Measurements from ENCODE around the gene MORN1. TPM values are rescaled to one million over a fixed set of nuclear protein-coding genes. Genes with fewer than 3 reads are reported as not detected.

Gene MORN1
- total and polyA plus RNA-seq, 2 of the 4 experiments (the other 2 are of a cell fraction), result 3.0 to 4.2 TPM

DNA sequence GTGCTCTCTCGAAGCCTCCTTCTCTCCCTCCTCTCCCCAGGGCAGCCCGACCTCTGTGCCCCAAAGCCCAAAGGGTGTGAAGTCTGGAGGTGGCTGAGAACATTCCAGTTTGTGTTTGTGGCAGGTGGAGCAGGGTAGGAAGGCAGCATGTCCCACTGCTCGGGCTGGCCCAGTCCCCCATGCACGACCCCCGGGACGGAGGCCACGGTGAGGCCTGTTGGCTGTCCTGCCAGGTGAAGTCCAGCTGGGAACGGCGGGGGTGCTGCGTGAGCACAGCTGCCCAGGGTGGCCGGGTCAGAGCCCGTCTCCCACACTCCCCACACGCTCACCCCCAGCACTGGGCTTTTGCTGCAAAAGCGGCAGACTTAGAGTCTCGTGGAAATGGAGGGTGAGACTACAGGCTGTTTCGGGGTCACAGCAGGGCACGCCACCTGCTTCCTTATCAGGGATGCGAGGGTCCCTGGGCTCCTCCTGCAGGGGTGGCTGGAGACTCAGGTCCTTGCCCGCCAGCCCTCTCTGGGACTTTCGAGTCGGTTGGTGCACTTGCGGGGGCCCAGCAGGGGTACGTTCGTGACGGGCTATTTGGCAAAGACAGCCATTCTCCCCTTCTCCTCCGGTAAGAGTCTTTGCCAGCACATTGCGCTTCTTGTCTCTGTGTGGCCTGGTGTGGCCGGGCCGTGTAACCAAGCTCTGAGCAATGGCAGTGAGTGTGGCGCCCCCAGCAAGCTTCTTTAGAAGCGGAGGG lies 40.3 kb downstream of the MORN1 start:
- intact Hi-C loops (cut with micrococcal nuclease) (no loop called here), in situ Hi-C loops (cut with MboI; ENCODE audit: low sequenced_read_pairs) (loop anchor here (25.0 kb wide), 1 partner anchor 389 kb away; no protein-coding TSS in a partner anchor), dilution Hi-C loops (cut with HindIII; ENCODE audit: low sequenced_read_pairs, unreplicated experiment) (no loop called here)
- DNase-seq, result no peak
- Histone ChIP-seq H2BK120ac (ENCODE audit: low read depth, low read length) (no peak overlapping the region), H3K9me1 (ENCODE audit: insufficient read depth, low read length) (no peaks in the 10 kb centered on the region), H2AFZ (replicated peaks; ENCODE audit: low read length, poor library complexity) (no peak overlapping the region), H3K4me2 (ENCODE audit: low read depth, low read length) (no peak overlapping the region), H3K14ac (replicated peaks; ENCODE audit: low read depth, low read length) (no peak overlapping the region), H4K91ac (ENCODE audit: insufficient read depth, low read depth, low read length) (no peak overlapping the region), H3K18ac (ENCODE audit: low read depth, low read length) (no peak overlapping the region), H3K9me3 (ENCODE audit: control insufficient read depth, insufficient read depth, low read length) (no peaks in the 10 kb centered on the region), H3K27ac (ENCODE audit: insufficient read depth, low read length) (no peak overlapping the region), H4K20me1 (ENCODE audit: insufficient read depth, low read length) (no peaks in the 10 kb centered on the region), H3K27me3 (ENCODE audit: control insufficient read depth, insufficient read depth, low read length) (no peaks in the 10 kb centered on the region), H3K4me1 (ENCODE audit: control insufficient read depth, insufficient read depth, low read length) (no peaks in the 10 kb centered on the region), H2BK20ac (ENCODE audit: low read depth, low read length) (no peak overlapping the region), H3K4me3 (ENCODE audit: insufficient read depth, low read depth, low read length) (no peak overlapping the region), H2AK9ac (replicated peaks; ENCODE audit: low read depth, low read length, poor library complexity) (no peak overlapping the region), H3K79me1 (ENCODE audit: low read depth in 1 of 2, low read length in 2 of 2) (no peaks in the 10 kb centered on the region), H4K8ac (ENCODE audit: low read depth in 2 of 2, low read length in 2 of 2) (no peak overlapping the region), H3K23ac (ENCODE audit: low read depth, low read length) (no peak overlapping the region), H4K5ac (ENCODE audit: low read depth, low read length) (no peak overlapping the region), H3K56ac (ENCODE audit: extremely low read depth, insufficient read depth, low read length) (no peak overlapping the region), H2BK5ac (ENCODE audit: low read depth, low read length, poor library complexity, severe bottlenecking) (no peak overlapping the region), H3K9ac (ENCODE audit: low read depth, low read length) (no peak overlapping the region), H2BK15ac (ENCODE audit: low read depth, low read length) (no peak overlapping the region), H2AK5ac (ENCODE audit: low read depth, low read length) (no peak overlapping the region), H3K4ac (ENCODE audit: low read depth, low read length) (no peak overlapping the region), H3K36me3 (ENCODE audit: control insufficient read depth, insufficient read depth, low read length) (no peaks in the 10 kb centered on the region)
- no TSS peak for BruUV-seq (replicated peaks)
- ChIA-PET CTCF (no interaction called here), POLR2A (ENCODE audit: unreplicated experiment) (no interaction called here)
- ATAC-seq (ENCODE audit: low read depth), result no peak
- 84% methylated on average over 13 of the region's 31 CpGs; no CpG with 5 or more reads in 1 of the 2 experiments for WGBS, 2 experiments (ENCODE audit: extremely low coverage in 2 of 2, insufficient read length in 1 of 2)
- TF ChIP-seq RAD21 (IDR thresholded peaks at IDR 0.05; ENCODE audit: low read length) (no peak), CHD1 (IDR thresholded peaks at IDR 0.05; ENCODE audit: low read depth, low read length) (no peak), FOS (IDR thresholded peaks at IDR 0.05; ENCODE audit: low read depth, low read length) (no peak), CEBPB (IDR thresholded peaks at IDR 0.05; ENCODE audit: low read depth, low read length) (no peak), RFX5 (IDR thresholded peaks at IDR 0.05; ENCODE audit: low read depth, low read length) (no peak), SMC3 (IDR thresholded peaks at IDR 0.05; ENCODE audit: low read depth, low read length) (no peak), RCOR1 (IDR thresholded peaks at IDR 0.05; ENCODE audit: insufficient replicate concordance, low read length) (no peak)

All from IMR-90 (cell line).